SK-N-SH (cell line): ENCODE data around the gene HPCAL1. TPM values are rescaled to one million over a fixed set of nuclear protein-coding genes. Genes with fewer than 3 reads are reported as not detected.

Experiments used
- CTCF ChIA-PET: fragments of 300-600, 350-600 bp; formaldehyde crosslinking; extraction: SDS; loops from one replicate; lab custom pipeline; 2021; lab: Yijun Ruan, JAX
- POLR2A ChIA-PET: fragments of 350-600 bp; sonication (Branson Sonifier 250); formaldehyde crosslinking; extraction: SDS; loops from one replicate; lab custom pipeline; 2020; ENCODE audit warnings: antibody characterized with exemption, inconsistent platforms; lab: Yijun Ruan, JAX
- DNase-seq: peaks from one replicate; pipeline ENCODE4 v3.0.0; 2012
- H2AFZ ChIP-seq: fragments of 200-600 bp; sonication (generic); 2 replicates; pipeline ENCODE4 v1.8.1; 2016; ENCODE audit warnings: antibody characterized with exemption, mild to moderate bottlenecking, low read depth
- H3F3A ChIP-seq: fragments of 200-600 bp; sonication (generic); replicated peaks from 2 replicates; pipeline ENCODE3; 2016; ENCODE audit warnings: antibody characterized with exemption, mild to moderate bottlenecking; ENCODE audit not compliant: insufficient read depth
- H3K27ac ChIP-seq, 2 experiments: fragments of 200-500 bp in 1 of 2; fragments of 200-600 bp in 1 of 2; sonication (Bioruptor generic) in 1 of 2; sonication (generic), shearing (Covaris generic) in 1 of 2; 2 replicates each; pipeline versions ENCODE4 v1.5.1 to v1.6.1; 2014 to 2016; ENCODE audit warnings: low read depth in 2 of 2, inconsistent platforms in 1 of 2, low read length in 1 of 2, mild to moderate bottlenecking in 1 of 2, mixed read lengths in 1 of 2
- H3K27me3 ChIP-seq: fragments of 200-600 bp; sonication (generic), shearing (Covaris generic); 2 replicates; pipeline ENCODE4 v1.6.1; 2016; ENCODE audit warnings: mixed run types; ENCODE audit not compliant: insufficient read depth
- H3K36me3 ChIP-seq, 2 experiments: fragments of 200-500 bp in 1 of 2; fragments of 200-600 bp in 1 of 2; sonication (Bioruptor generic) in 1 of 2; sonication (generic) in 1 of 2; replicated peaks in 1 of 2; 2 replicates each; pipeline versions ENCODE3 to v1.5.1; 2014 to 2016; ENCODE audit warnings: low read length in 1 of 2, mild to moderate bottlenecking in 1 of 2; ENCODE audit not compliant: insufficient read depth in 2 of 2, control insufficient read depth in 1 of 2
- H3K4me1 ChIP-seq, 2 experiments: fragments of 200-500 bp in 1 of 2; fragments of 200-600 bp in 1 of 2; sonication (Bioruptor generic) in 1 of 2; sonication (generic), shearing (Covaris generic) in 1 of 2; 2 replicates each; pipeline versions ENCODE4 v1.5.1 to v1.6.1; 2014 to 2016; ENCODE audit warnings: low read depth in 1 of 2, low read length in 1 of 2, mixed run types in 1 of 2; ENCODE audit not compliant: insufficient read depth in 2 of 2, control insufficient read depth in 1 of 2
- H3K4me2 ChIP-seq: fragments of 200-600 bp; sonication (generic), shearing (Covaris generic); 2 replicates; pipeline ENCODE4 v1.6.1; 2017; ENCODE audit warnings: mixed run types
- H3K4me3 ChIP-seq, 2 experiments: fragments of 200-500 bp in 1 of 2; fragments of 200-600 bp in 1 of 2; sonication (Bioruptor generic) in 1 of 2; sonication (generic), shearing (Covaris generic) in 1 of 2; 2 replicates each; pipeline versions ENCODE4 v1.5.1 to v1.8.1; 2014 to 2016; ENCODE audit warnings: low read depth in 2 of 2, inconsistent platforms in 1 of 2, low read length in 1 of 2, mild to moderate bottlenecking in 1 of 2, mixed read lengths in 1 of 2, moderate library complexity in 1 of 2
- H3K79me2 ChIP-seq: fragments of 200-600 bp; sonication (generic); 2 replicates; pipeline ENCODE4 v1.8.1; 2017; ENCODE audit warnings: mild to moderate bottlenecking; ENCODE audit not compliant: insufficient read depth
- H3K9ac ChIP-seq: fragments of 200-600 bp; sonication (generic); 2 replicates; pipeline ENCODE4 v1.6.1; 2017; ENCODE audit warnings: mixed run types
- H3K9me2 ChIP-seq: fragments of 200-600 bp; sonication (generic); 2 replicates; pipeline ENCODE4 v1.6.1; 2017; ENCODE audit warnings: mixed run types
- H3K9me3 ChIP-seq: fragments of 200-600 bp; sonication (generic); 2 replicates; pipeline ENCODE4 v1.6.1; 2017; ENCODE audit warnings: mixed run types, mild to moderate bottlenecking, moderate library complexity
- H4K20me1 ChIP-seq: fragments of 200-600 bp; sonication (generic); 2 replicates; pipeline ENCODE4 v1.6.1; 2017; ENCODE audit warnings: mild to moderate bottlenecking, mixed run types; ENCODE audit not compliant: insufficient read depth
- CHD2 ChIP-seq: fragments of 150-350 bp; IDR thresholded peaks from 2 replicates; pipeline ENCODE4 v1.6.1; 2018; ENCODE audit warnings: low read length; ENCODE audit not compliant: partially characterized antibody
- EZH2phosphoT487 ChIP-seq: fragments of 200-600 bp; sonication (generic); IDR thresholded peaks from 2 replicates; pipeline ENCODE4 v1.6.1; 2017; ENCODE audit warnings: low read depth, mixed run types, mild to moderate bottlenecking, antibody characterized with exemption, moderate library complexity, borderline replicate concordance
- FOSL2 ChIP-seq: IDR thresholded peaks from 2 replicates; pipeline ENCODE4 v1.4.0; 2012; ENCODE audit warnings: low read depth, mild to moderate bottlenecking, moderate library complexity, borderline replicate concordance
- POLR2AphosphoS5 ChIP-seq: IDR thresholded peaks from 2 replicates; pipeline ENCODE4 v1.6.1; 2012; ENCODE audit warnings: low read depth, low read length
- RFX5 ChIP-seq: IDR thresholded peaks from 2 replicates; pipeline ENCODE4 v1.6.1; 2012; ENCODE audit warnings: mild to moderate bottlenecking, improper control_type of control experiment, low read length
- TEAD4 ChIP-seq: IDR thresholded peaks from 2 replicates; pipeline ENCODE4 v1.4.0; 2012; ENCODE audit warnings: mild to moderate bottlenecking, borderline replicate concordance; ENCODE audit not compliant: insufficient read depth
- WGBS: methylation state at CpG from one replicate; pipeline ENCODE4 v1.1.6; 2017; ENCODE audit warnings: low lambda C conversion rate; 5-methylcytosine and 5-hydroxymethylcytosine counted together
- polyA plus RNA-seq, 3 experiments: library from polyadenylated mRNA; depleted of rRNA; stranded (reverse); fragments of >200 nt; gene quantifications; 2 replicates each; pipeline ENCODE4 v1.2.3, GENCODE V29; 2012
- TF ChIP-seq, protein P1 (sequence below): IDR thresholded peaks from 2 replicates; pipeline ENCODE4; 2012

HPCAL1 gene
- polyA plus RNA-seq, 1 of the 3 experiments (the other 2 are of a cell fraction): 77.0 TPM

DNA sequence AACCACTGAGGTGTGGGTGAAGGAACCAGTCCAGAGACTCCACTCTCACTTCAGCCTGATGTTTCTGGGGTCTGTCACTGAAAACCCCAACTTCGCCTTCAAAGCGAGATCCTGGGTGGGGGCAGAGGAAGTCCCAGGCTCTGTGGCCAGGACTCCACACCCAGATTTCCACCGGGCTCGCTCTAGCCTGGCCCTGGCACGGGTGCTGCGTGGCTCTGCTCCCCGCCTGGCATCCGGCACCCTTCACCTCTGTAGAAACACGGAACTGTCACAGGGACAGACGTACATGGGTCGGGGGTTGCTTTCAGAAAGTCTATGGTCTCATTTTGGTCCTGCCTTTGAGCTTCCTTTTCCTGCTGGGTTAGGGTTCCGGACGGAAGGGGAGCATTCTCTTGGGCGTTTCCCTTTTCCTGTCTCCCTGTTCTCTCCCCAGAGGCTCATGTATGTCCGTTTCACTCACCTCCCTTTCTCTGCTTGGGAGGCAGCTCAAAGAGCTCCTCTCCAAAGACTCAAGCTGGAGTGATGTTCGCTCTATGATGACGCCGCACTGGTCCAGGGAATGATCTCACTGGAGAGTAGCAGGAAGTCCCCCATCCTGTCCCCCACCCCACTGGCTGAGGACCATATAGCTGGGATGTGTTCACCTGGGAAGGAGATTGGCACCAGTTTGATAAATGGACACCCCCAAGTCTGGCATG, 103.9 kb downstream of the HPCAL1 start:
- H3K9me2 ChIP-seq: no peaks in the 10 kb centered on the region
- DNase-seq: no peak
- no peaks in the 10 kb centered on the region for H3K27me3 ChIP-seq
- no peaks in the 10 kb centered on the region for H3K79me2 ChIP-seq
- POLR2A ChIA-PET: interaction anchor here (0.6 kb wide), 1 partner anchor 14 kb away, joined by 3 read pairs; no protein-coding TSS in a partner anchor
- H3K27ac ChIP-seq: peak overlapping the region; percentile 90 to 97
- no peak for TF ChIP-seq EZH2phosphoT487
- TF ChIP-seq TEAD4: no peak
- no peak for TF ChIP-seq POLR2AphosphoS5
- CTCF ChIA-PET: interaction anchor here (0.5 to 12.8 kb wide), 17 partner anchors 17 to 606 kb away, joined by 3 to 403 read pairs (median 5); partner anchors contain the start of genes HPCAL1 and RRM2
- no peak overlapping the region for H2AFZ ChIP-seq
- WGBS: 88% methylated on average over 14 of the region's 18 CpGs
- no peak overlapping the region for H3K4me3 ChIP-seq
- peaks cover 34 to 53% of the 10 kb centered on the region in 2 experiments for H3K4me1 ChIP-seq
- H3K4me2 ChIP-seq: no peak overlapping the region
- no peak overlapping the region for H3K9ac ChIP-seq
- H3K9me3 ChIP-seq: no peaks in the 10 kb centered on the region
- peaks cover 0 to 5% of the 10 kb centered on the region in 2 experiments for H3K36me3 ChIP-seq
- no peaks in the 10 kb centered on the region for H4K20me1 ChIP-seq
- H3F3A ChIP-seq: peaks cover 13% of the 10 kb centered on the region

DNA sequence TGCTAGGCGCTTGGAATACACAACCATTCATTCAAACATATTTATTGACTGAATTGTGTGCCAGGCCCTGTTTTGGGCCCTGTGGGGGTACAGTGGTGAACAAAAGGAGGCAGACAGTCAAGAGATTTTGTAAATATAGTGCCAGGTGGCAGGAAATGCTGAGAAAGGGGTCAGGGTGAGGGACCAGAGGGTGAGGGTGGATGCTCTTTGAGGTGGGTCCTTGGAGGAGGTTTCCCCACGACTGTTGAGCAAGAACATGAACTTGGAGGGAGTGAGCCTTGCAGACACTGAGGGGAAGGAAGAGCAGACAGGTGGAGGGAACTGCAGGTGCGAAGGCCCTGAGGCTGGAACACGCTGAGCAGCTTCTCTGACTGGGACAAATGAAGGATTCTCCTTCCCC, 104.7 kb downstream of the HPCAL1 start:
- Histone ChIP-seq H3F3A (peaks cover 13% of the 10 kb centered on the region), H3K9ac (no peak overlapping the region), H3K4me2 (no peak overlapping the region), H3K9me2 (no peaks in the 10 kb centered on the region), H2AFZ (no peak overlapping the region), H3K4me3 (no peak overlapping the region), H3K27ac (no peak overlapping the region), H4K20me1 (no peaks in the 10 kb centered on the region), H3K9me3 (no peaks in the 10 kb centered on the region), H3K4me1 (peaks cover 34 to 49% of the 10 kb centered on the region in 2 experiments), H3K36me3 (peaks cover 0 to 5% of the 10 kb centered on the region in 2 experiments), H3K27me3 (no peaks in the 10 kb centered on the region), H3K79me2 (no peaks in the 10 kb centered on the region)
- WGBS: 94% methylated on average over 4 of the region's 4 CpGs
- POLR2A ChIA-PET: interaction anchor here (0.6 kb wide), 1 partner anchor 14 kb away, joined by 3 read pairs; no protein-coding TSS in a partner anchor
- no peak for TF ChIP-seq CHD2
- CTCF ChIA-PET: interaction anchor here (0.7 to 12.8 kb wide), 26 partner anchors 9 to 334 kb away, joined by 3 to 403 read pairs (median 14); partner anchors contain the start of genes HPCAL1 and RRM2
- DNase-seq: no peak

DNA sequence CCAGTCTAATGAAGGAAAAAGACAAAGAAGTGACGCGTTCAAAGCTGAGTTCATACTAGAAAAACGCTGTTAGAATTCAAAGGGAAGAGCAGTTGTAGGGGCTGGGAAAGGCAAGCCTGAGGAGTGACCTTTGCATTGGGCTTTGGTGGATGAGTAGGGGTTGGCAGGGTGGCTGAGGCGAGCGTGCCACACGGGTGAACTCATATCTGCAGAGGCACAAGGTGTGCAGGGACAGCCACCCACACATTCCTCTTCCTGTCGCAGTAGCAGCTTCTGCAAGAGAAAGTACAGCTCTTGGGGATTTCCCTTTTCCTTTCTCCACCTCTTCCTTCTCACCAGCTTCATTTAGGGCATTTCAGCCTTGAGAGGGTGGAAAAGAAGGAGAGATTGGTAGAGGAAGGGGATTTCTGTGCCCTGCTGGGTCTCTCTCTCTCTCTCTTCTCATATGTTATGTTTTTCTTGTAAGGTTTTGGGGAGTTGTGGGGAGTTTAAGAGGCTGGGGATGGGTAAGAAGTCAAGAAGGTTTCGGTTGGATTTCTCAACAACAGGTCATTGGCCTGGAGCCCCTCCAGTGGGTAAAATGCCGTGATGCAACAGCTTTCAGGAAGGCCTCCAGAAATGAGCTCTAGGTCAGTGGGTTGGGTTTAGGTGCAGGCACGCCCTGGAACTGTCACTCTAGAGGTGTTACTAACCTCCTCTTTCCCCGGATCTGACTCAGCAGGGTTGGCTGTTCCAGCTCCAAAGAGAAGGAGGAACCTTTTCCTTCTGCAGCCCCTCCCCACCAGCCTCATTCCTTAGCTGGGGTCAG, 105.3 kb downstream of the HPCAL1 start:
- Histone ChIP-seq H3K9ac (no peak overlapping the region), H3K27me3 (no peaks in the 10 kb centered on the region), H3K4me2 (peak overlapping the region; percentile 10; the same call in 1 of the 2 replicates), H3K9me3 (no peaks in the 10 kb centered on the region), H3K27ac (peak overlapping the region in 1 of 2 experiments; percentile 62; a peak in 2 of 4 replicates), H3K79me2 (no peaks in the 10 kb centered on the region), H3K9me2 (no peaks in the 10 kb centered on the region), H3K4me1 (peaks cover 34 to 49% of the 10 kb centered on the region in 2 experiments), H3K36me3 (peaks cover 0 to 5% of the 10 kb centered on the region in 2 experiments), H3F3A (peaks cover 13% of the 10 kb centered on the region), H3K4me3 (no peak overlapping the region), H2AFZ (no peak overlapping the region), H4K20me1 (no peaks in the 10 kb centered on the region)
- TF ChIP-seq, protein P1, sequence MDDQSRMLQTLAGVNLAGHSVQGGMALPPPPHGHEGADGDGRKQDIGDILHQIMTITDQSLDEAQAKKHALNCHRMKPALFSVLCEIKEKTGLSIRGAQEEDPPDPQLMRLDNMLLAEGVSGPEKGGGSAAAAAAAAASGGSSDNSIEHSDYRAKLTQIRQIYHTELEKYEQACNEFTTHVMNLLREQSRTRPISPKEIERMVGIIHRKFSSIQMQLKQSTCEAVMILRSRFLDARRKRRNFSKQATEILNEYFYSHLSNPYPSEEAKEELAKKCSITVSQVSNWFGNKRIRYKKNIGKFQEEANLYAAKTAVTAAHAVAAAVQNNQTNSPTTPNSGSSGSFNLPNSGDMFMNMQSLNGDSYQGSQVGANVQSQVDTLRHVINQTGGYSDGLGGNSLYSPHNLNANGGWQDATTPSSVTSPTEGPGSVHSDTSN: peak; percentile 39; the same call in 1 of the 2 replicates
- TF ChIP-seq FOSL2 (peak; percentile 24; the same call in 1 of the 2 replicates), RFX5 (no peak)
- DNase-seq: no peak
- POLR2A ChIA-PET: interaction anchor here (1.8 kb wide), 1 partner anchor 122 kb away, joined by 13 read pairs; no protein-coding TSS in a partner anchor
- CTCF ChIA-PET: interaction anchor here (0.7 to 12.8 kb wide), 48 partner anchors 9 to 594 kb away, joined by 3 to 403 read pairs (median 10); partner anchors contain the start of genes HPCAL1 and RRM2
- WGBS: 74% methylated on average over 11 of the region's 11 CpGs
